Transverse colon (tissue), 4 donors: ENCODE measurements around the gene FREM2. TPM values are rescaled to one million over a fixed set of nuclear protein-coding genes. Genes with fewer than 3 reads are reported as not detected.

Experiments used
- DNase-seq: peaks from one replicate; pipeline ENCODE4 v3.0.0-alpha.2; 2019
- H3K27ac ChIP-seq, 4 donors: fragments of 200-600 bp; sonication (generic); 2 replicates each; pipeline ENCODE4 v1.5.1; 2016 to 2018; ENCODE audit warnings: inconsistent platforms in 4 of 4
- H3K27me3 ChIP-seq: fragments of 200-600 bp; sonication (generic); 2 replicates; pipeline ENCODE4 v1.5.1; 2017; ENCODE audit warnings: inconsistent platforms
- H3K36me3 ChIP-seq, 4 donors: fragments of 200-600 bp; sonication (generic); 2 replicates each; pipeline ENCODE4 v1.5.1; 2017 to 2019; ENCODE audit warnings: inconsistent platforms in 4 of 4
- H3K4me1 ChIP-seq, 4 donors: fragments of 200-600 bp; sonication (generic); 2 replicates each; pipeline ENCODE4 v1.5.1; 2017 to 2020; ENCODE audit warnings: inconsistent platforms in 4 of 4
- H3K4me3 ChIP-seq, 4 donors: fragments of 200-600 bp; sonication (generic); 1 replicate in 1 of 4; 2 replicates in 3 of 4; pipeline versions ENCODE4 v1.5.1 to v1.6.1; 2017 to 2019; ENCODE audit warnings: inconsistent platforms in 4 of 4
- H3K9me3 ChIP-seq, 2 donors: fragments of 200-600 bp; sonication (generic); 2 replicates each; pipeline ENCODE4 v1.5.1; 2017 to 2019; ENCODE audit warnings: inconsistent platforms in 2 of 2
- CTCF ChIP-seq, 5 experiments: fragments of 200-600 bp in 3 of 5; fragments of 450-650 bp in 2 of 5; sonication (generic) in 3 of 5; IDR thresholded peaks; 1 replicate in 2 of 5; 2 replicates in 3 of 5; pipeline ENCODE4 v1.5.1; 2016 to 2017; ENCODE audit warnings: antibody characterized with exemption in 5 of 5, inconsistent platforms in 3 of 5, mild to moderate bottlenecking in 2 of 5, moderate library complexity in 1 of 5
- EP300 ChIP-seq: sonication (generic); formaldehyde crosslinking; IDR thresholded peaks from one replicate; pipeline ENCODE4 v1.6.1; 2017; ENCODE audit warnings: antibody characterized with exemption, low read depth
- POLR2A ChIP-seq: fragments of 450-650 bp; IDR thresholded peaks from one replicate; pipeline ENCODE4 v1.6.1; 2016; ENCODE audit warnings: antibody characterized with exemption, mild to moderate bottlenecking, moderate library complexity
- POLR2AphosphoS5 ChIP-seq, 3 donors: sonication (generic); formaldehyde crosslinking; IDR thresholded peaks; one replicate each; pipeline ENCODE4 v1.6.1; 2016; ENCODE audit warnings: antibody characterized with exemption in 3 of 3
- WGBS, 2 donors: methylation state at CpG; one replicate each; pipeline ENCODE4 v1.1.5; 2018; ENCODE audit warnings: low coverage in 1 of 2; 5-methylcytosine and 5-hydroxymethylcytosine counted together
- in situ Hi-C, 4 donors: fragments of 200-750 bp; cut with MboI; loops; one replicate each; pipeline versions ENCODE4 v1.15.0 to v1.15.1; 2017; ENCODE audit warnings: low sequenced_read_pairs in 3 of 4, low pct_ligation_motif_present in 1 of 4, low pct_unique_long_range_greater_than_20kb in 1 of 4
- intact Hi-C: fragments of 100-400 bp; cut with DNase I; formaldehyde crosslinking; loops from one replicate; pipeline ENCODE4 v1.15.1; 2023; ENCODE audit warnings: low total_unique reads
- total RNA-seq, 4 donors: library from RNA; depleted of rRNA; stranded (reverse); fragments of >200 nt; gene quantifications; one replicate each; pipeline ENCODE4 v1.1.0, GENCODE V29; 2016

The FREM2 gene
- total RNA-seq, 4 donors from 2014 or later = 0.40 to 2.2 (median 1.2) TPM

GRCh38 chr13:38658906-38659305 is 28.0 kb upstream of the FREM2 start:
- Histone ChIP-seq H3K9me3 (no peaks in the 10 kb centered on the region), H3K27ac (no peak overlapping the region), H3K4me3 (no peak overlapping the region), H3K4me1 (no peaks in the 10 kb centered on the region), H3K27me3 (no peaks in the 10 kb centered on the region), H3K36me3 (no peaks in the 10 kb centered on the region)
- intact Hi-C loops (no loop called here), in situ Hi-C loops (no loop called here)
- 60 to 77% methylated on average over 1 of the region's 1 CpG for WGBS, 2 donors
- no peak for DNase-seq
- TF ChIP-seq CTCF (IDR thresholded peaks at IDR 0.05) (no peak), POLR2AphosphoS5 (IDR thresholded peaks at IDR 0.05) (no peak), EP300 (no peak), POLR2A (no peak)

- no peaks in the 10 kb centered on the region for H3K27me3 ChIP-seq
- no peak for TF ChIP-seq POLR2A
- TF ChIP-seq CTCF (IDR thresholded peaks at IDR 0.05) = no peak
- TF ChIP-seq POLR2AphosphoS5 (IDR thresholded peaks at IDR 0.05) = no peak
- no peak for TF ChIP-seq EP300
- intact Hi-C loops = no loop called here
- H3K36me3 ChIP-seq = no peaks in the 10 kb centered on the region
- no peak overlapping the region for H3K27ac ChIP-seq
- in situ Hi-C loops = no loop called here
- 77 to 78% methylated on average over 2 of the region's 2 CpGs for WGBS, 2 donors
- no peak for DNase-seq
- no peaks in the 10 kb centered on the region for H3K4me1 ChIP-seq
- H3K4me3 ChIP-seq = no peak overlapping the region
- H3K9me3 ChIP-seq = no peaks in the 10 kb centered on the region
These were observed 25.7 kb upstream of the FREM2 start for GRCh38 chr13:38661010-38661675.

GRCh38 chr13:38662362-38662761 is 24.5 kb upstream of the FREM2 start:
- intact Hi-C loops (no loop called here), in situ Hi-C loops (no loop called here)
- H3K9me3 ChIP-seq = no peaks in the 10 kb centered on the region
- H3K4me1 ChIP-seq = no peaks in the 10 kb centered on the region
- no peak overlapping the region for H3K27ac ChIP-seq
- no peak for TF ChIP-seq POLR2A
- no peak for TF ChIP-seq EP300
- no peak for TF ChIP-seq POLR2AphosphoS5 (IDR thresholded peaks at IDR 0.05)
- no peak for TF ChIP-seq CTCF (IDR thresholded peaks at IDR 0.05)
- H3K27me3 ChIP-seq = no peaks in the 10 kb centered on the region
- DNase-seq = no peak
- H3K4me3 ChIP-seq = no peak overlapping the region
- 47 to 51% methylated on average over 2 of the region's 2 CpGs for WGBS, 2 donors
- no peaks in the 10 kb centered on the region for H3K36me3 ChIP-seq

- intact Hi-C loops (no loop called here), in situ Hi-C loops (no loop called here)
- Histone ChIP-seq H3K4me1 (no peaks in the 10 kb centered on the region), H3K27me3 (no peaks in the 10 kb centered on the region), H3K36me3 (no peaks in the 10 kb centered on the region), H3K4me3 (no peak overlapping the region), H3K9me3 (no peaks in the 10 kb centered on the region), H3K27ac (no peak overlapping the region)
- 87 to 91% methylated on average over 2 of the region's 2 CpGs for WGBS, 2 donors
- DNase-seq = no peak
- TF ChIP-seq POLR2A (no peak), EP300 (no peak), POLR2AphosphoS5 (IDR thresholded peaks at IDR 0.05) (no peak), CTCF (IDR thresholded peaks at IDR 0.05) (no peak)
These were observed 22.0 kb upstream of the FREM2 start for GRCh38 chr13:38664906-38665305.
